HCT116 (cell line): ENCODE measurements around the gene ZC3HAV1. TPM values are rescaled to one million over a fixed set of nuclear protein-coding genes. Genes with fewer than 3 reads are reported as not detected.

Experiments used
- ATAC-seq: fragments of 200-7000 bp; cut with Tn5 transposase; 2 replicates; pipeline ENCODE4 v1.9.1; 2020; ENCODE audit warnings: mild to moderate bottlenecking, moderate library complexity
- BruUV-seq: library from RNA; stranded (reverse); fragments of 400-500 nt; replicated peaks from 2 replicates; lab custom pipeline; 2021; lab: Mats Ljungman, UMichigan
- CTCF ChIA-PET: fragments of 300-600 bp; sonication (Branson Sonifier 250); formaldehyde crosslinking; loops from one replicate; lab custom pipeline; 2021; ENCODE audit warnings: antibody characterized with exemption; lab: Charles Lee
- POLR2A ChIA-PET: fragments of 300-600, 350-600 bp; sonication (Branson Sonifier 250); formaldehyde crosslinking; loops from one replicate; lab custom pipeline; 2021; ENCODE audit warnings: antibody characterized with exemption; lab: Charles Lee
- RAD21 ChIA-PET, 2 experiments: fragments of 300-600 bp; sonication (Branson Sonifier 250); formaldehyde crosslinking; loops; one replicate each; lab custom pipeline; 2023; ENCODE audit warnings: low total read pairs in 2 of 2; ENCODE audit not compliant: uncharacterized antibody in 2 of 2, unreplicated experiment in 2 of 2, low non-redundant PET in 1 of 2; lab: Charles Lee
- DNase-seq: peaks from one replicate; pipeline ENCODE4 v3.0.0-alpha.2; 2010; ENCODE audit warnings: low read depth, low spot score
- H2AFZ ChIP-seq: fragments of 200-600 bp; shearing (Covaris generic), sonication (generic); 2 replicates; pipeline ENCODE4 v1.6.1; 2017; ENCODE audit warnings: low read depth, mixed run types, mixed read lengths, antibody characterized with exemption, low read length; ENCODE audit not compliant: poor library complexity, severe bottlenecking
- H3K27ac ChIP-seq: 2 replicates; pipeline ENCODE4 v1.5.1; 2012; ENCODE audit warnings: low read depth, low read length
- H3K27me3 ChIP-seq: fragments of 200-600 bp; sonication (generic); 2 replicates; pipeline ENCODE4 v1.6.1; 2016; ENCODE audit warnings: mixed run types, low read length, mixed read lengths; ENCODE audit not compliant: insufficient read depth
- H3K36me3 ChIP-seq, 2 experiments: fragments of 200-500 bp in 1 of 2; fragments of 200-600 bp in 1 of 2; sonication (Bioruptor generic) in 1 of 2; sonication (generic) in 1 of 2; 2 replicates each; pipeline versions ENCODE4 v1.5.1 to v1.6.1; 2014 to 2016; ENCODE audit warnings: low read length in 2 of 2, inconsistent platforms in 1 of 2, mixed read lengths in 1 of 2, mixed run types in 1 of 2; ENCODE audit not compliant: insufficient read depth in 2 of 2, control insufficient read depth in 1 of 2
- H3K4me1 ChIP-seq, 2 experiments: fragments of 200-600 bp in 1 of 2; sonication (generic) in 1 of 2; 2 replicates each; pipeline versions ENCODE4 v1.5.1 to v1.6.1; 2012 to 2017; ENCODE audit warnings: low read length in 2 of 2, inconsistent platforms in 1 of 2, mild to moderate bottlenecking in 1 of 2, mixed read lengths in 1 of 2, mixed run types in 1 of 2, moderate library complexity in 1 of 2; ENCODE audit not compliant: insufficient read depth in 2 of 2, control insufficient read depth in 1 of 2
- H3K4me2 ChIP-seq: fragments of 200-600 bp; sonication (generic); 2 replicates; pipeline ENCODE4 v1.6.1; 2017; ENCODE audit warnings: mixed run types, low read length, mixed read lengths
- H3K4me3 ChIP-seq, 2 experiments: fragments of 200-600 bp in 1 of 2; sonication (generic) in 1 of 2; replicated peaks in 1 of 2; 2 replicates each; pipeline ENCODE4 v1.5.1; 2011 to 2016; ENCODE audit warnings: low read length in 2 of 2, control low read depth in 1 of 2, low read depth in 1 of 2, mild to moderate bottlenecking in 1 of 2, mixed read lengths in 1 of 2, mixed run types in 1 of 2
- H3K79me2 ChIP-seq: fragments of 200-600 bp; sonication (generic); 2 replicates; pipeline ENCODE4 v1.6.1; 2017; ENCODE audit warnings: mild to moderate bottlenecking, mixed run types, low read length, moderate library complexity, mixed read lengths; ENCODE audit not compliant: insufficient read depth
- H3K9ac ChIP-seq: fragments of 200-600 bp; sonication (generic); 2 replicates; pipeline ENCODE4 v1.6.1; 2016; ENCODE audit warnings: low read length, mixed read lengths
- H3K9me2 ChIP-seq: fragments of 200-600 bp; sonication (generic), shearing (Covaris generic); 2 replicates; pipeline ENCODE4 v1.6.1; 2017; ENCODE audit warnings: mixed run types, mild to moderate bottlenecking, moderate library complexity; ENCODE audit not compliant: insufficient read depth
- H3K9me3 ChIP-seq, 2 experiments: fragments of 200-500 bp in 1 of 2; fragments of 200-600 bp in 1 of 2; sonication (Bioruptor generic) in 1 of 2; sonication (generic) in 1 of 2; 2 replicates each; pipeline ENCODE4 v1.6.1; 2014 to 2017; ENCODE audit warnings: low read length in 2 of 2, mixed read lengths in 2 of 2, inconsistent platforms in 1 of 2, low read depth in 1 of 2, mild to moderate bottlenecking in 1 of 2, mixed run types in 1 of 2, moderate library complexity in 1 of 2; ENCODE audit not compliant: control insufficient read depth in 1 of 2, insufficient read depth in 1 of 2
- H4K20me1 ChIP-seq: fragments of 200-600 bp; sonication (generic), shearing (Covaris generic); 2 replicates; pipeline ENCODE4 v1.6.1; 2017; ENCODE audit warnings: mixed run types, mild to moderate bottlenecking, moderate library complexity; ENCODE audit not compliant: insufficient read depth
- ATF3 ChIP-seq: IDR thresholded peaks from 2 replicates; pipeline ENCODE4 v1.6.1; 2012
- CBX3 ChIP-seq: IDR thresholded peaks from 2 replicates; pipeline ENCODE4 v1.6.1; 2012; ENCODE audit warnings: low read depth
- CEBPB ChIP-seq: IDR thresholded peaks from 2 replicates; pipeline ENCODE4 v1.6.1; 2012; ENCODE audit warnings: low read depth
- CTCF ChIP-seq, 3 experiments: fragments of 200-600 bp in 1 of 3; sonication (generic) in 1 of 3; IDR thresholded peaks in 2 of 3; conservative IDR thresholded peaks in 1 of 3; 2 replicates each; pipeline ENCODE4 v1.5.1; 2012 to 2017; ENCODE audit warnings: low read depth in 2 of 3, low read length in 2 of 3, antibody characterized with exemption in 1 of 3, borderline replicate concordance in 1 of 3, control low read depth in 1 of 3, mild to moderate bottlenecking in 1 of 3, mixed read lengths in 1 of 3, mixed run types in 1 of 3, moderate library complexity in 1 of 3; ENCODE audit not compliant: insufficient read depth in 1 of 3
- EGR1 ChIP-seq: IDR thresholded peaks from 2 replicates; pipeline ENCODE4 v1.6.1; 2012; ENCODE audit warnings: low read depth
- ELF1 ChIP-seq: IDR thresholded peaks from 2 replicates; pipeline ENCODE4 v1.6.1; 2012; ENCODE audit warnings: low read depth, borderline replicate concordance
- EZH2phosphoT487 ChIP-seq: fragments of 200-600 bp; IDR thresholded peaks from 2 replicates; pipeline ENCODE4 v1.6.1; 2018; ENCODE audit warnings: antibody characterized with exemption, borderline replicate concordance
- JUND ChIP-seq: IDR thresholded peaks from 2 replicates; pipeline ENCODE4 v1.6.1; 2012
- MAX ChIP-seq: IDR thresholded peaks from 2 replicates; pipeline ENCODE4 v1.6.1; 2012
- POLR2A ChIP-seq: IDR thresholded peaks from 2 replicates; pipeline ENCODE4 v1.7.0; 2011; ENCODE audit warnings: borderline replicate concordance; ENCODE audit not compliant: insufficient read depth, insufficient read length; ENCODE audit errors: extremely low read depth
- POLR2AphosphoS5 ChIP-seq: IDR thresholded peaks from 2 replicates; pipeline ENCODE4 v1.6.1; 2011; ENCODE audit warnings: mild to moderate bottlenecking, low read depth, low read length, moderate library complexity
- RAD21 ChIP-seq: IDR thresholded peaks from 2 replicates; pipeline ENCODE4 v1.6.1; 2012; ENCODE audit warnings: low read depth, mild to moderate bottlenecking
- SIN3A ChIP-seq: IDR thresholded peaks from 2 replicates; pipeline ENCODE4 v1.6.1; 2012; ENCODE audit warnings: low read depth
- SP1 ChIP-seq: IDR thresholded peaks from 2 replicates; pipeline ENCODE4 v1.6.1; 2012; ENCODE audit warnings: low read depth
- SRF ChIP-seq: IDR thresholded peaks from 2 replicates; pipeline ENCODE4 v1.6.1; 2012; ENCODE audit warnings: low read depth
- TCF7L2 ChIP-seq: IDR thresholded peaks from 2 replicates; pipeline ENCODE4 v1.7.0; 2011; ENCODE audit warnings: borderline replicate concordance, inconsistent platforms; ENCODE audit not compliant: insufficient read depth, insufficient read length; ENCODE audit errors: extremely low read depth
- YY1 ChIP-seq: IDR thresholded peaks from 2 replicates; pipeline ENCODE4 v1.6.1; 2011; ENCODE audit warnings: low read length, low read depth, moderate library complexity, mild to moderate bottlenecking; ENCODE audit not compliant: insufficient replicate concordance; ENCODE audit errors: extremely low read depth
- ZFX ChIP-seq: fragments of 450-650 bp; IDR thresholded peaks from 2 replicates; pipeline ENCODE4 v1.6.1; 2017
- intact Hi-C: fragments of 100-400 bp; cut with micrococcal nuclease; formaldehyde crosslinking; loops from 2 replicates; pipeline ENCODE4 v1.10.0; 2022
- total RNA-seq: library from RNA; stranded (reverse); gene quantifications from one replicate; pipeline ENCODE4 v1.2.1, GENCODE V29; 2021; ENCODE audit not compliant: unreplicated experiment
- TF ChIP-seq, protein P1 (sequence below): IDR thresholded peaks from 2 replicates; pipeline ENCODE4 v1.6.1; 2011; ENCODE audit warnings: mild to moderate bottlenecking, low read length, moderate library complexity; ENCODE audit not compliant: insufficient replicate concordance; ENCODE audit errors: extremely low read depth

Gene ZC3HAV1
- total RNA-seq, 1 experiment from 2014 or later, result 23.7 TPM

DNA sequence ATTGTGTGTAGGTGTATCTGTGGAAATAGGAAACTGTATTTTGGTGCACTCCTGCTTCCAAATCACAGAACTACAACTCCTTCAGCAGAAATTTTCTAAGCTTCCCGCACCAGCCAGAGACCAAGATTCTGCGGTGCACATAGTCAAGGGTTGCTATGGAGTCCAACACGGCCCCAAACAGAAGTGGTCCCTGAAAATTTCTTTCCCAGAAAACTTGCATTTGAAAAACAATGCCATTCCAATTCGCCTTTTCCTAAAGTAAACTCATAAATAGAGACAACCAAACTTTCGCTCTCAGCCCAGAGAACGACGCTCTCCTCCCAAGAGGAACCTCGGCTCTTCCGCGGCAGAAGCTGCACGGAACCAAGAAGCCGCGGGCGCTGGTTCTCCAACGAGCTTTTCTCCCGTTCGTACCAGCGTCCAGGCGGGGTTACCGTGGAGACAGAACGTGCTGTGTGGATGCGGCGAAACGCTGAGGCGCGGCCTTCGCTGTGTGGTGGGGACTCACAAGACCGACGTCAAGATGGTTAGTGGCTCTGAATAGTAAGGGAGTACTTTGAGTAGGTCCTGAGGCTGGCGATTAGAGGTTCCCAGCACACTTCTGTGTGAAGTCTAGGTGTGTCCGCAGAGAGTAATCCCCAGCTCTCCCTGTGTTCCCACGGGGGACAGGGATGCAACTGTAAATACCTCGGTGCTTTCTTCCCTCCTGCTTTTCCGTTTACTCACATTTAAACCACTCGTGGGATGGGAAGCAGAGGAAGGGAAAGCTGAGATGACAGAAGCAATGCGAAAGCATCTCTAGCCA, 24.0 kb upstream of the ZC3HAV1 start (continued):
- peak; percentile 26 for TF ChIP-seq TCF7L2
- peak; percentile 74 for TF ChIP-seq SP1
- TF ChIP-seq POLR2A, result peak; percentile 59
- peak; percentile 99 for TF ChIP-seq CBX3
- no peak for TF ChIP-seq EZH2phosphoT487

GRCh38 chr7:139132887-139133286, 23.4 kb upstream of the ZC3HAV1 start:
- peak overlapping the region; percentile 55 for H2AFZ ChIP-seq
- ATAC-seq (peak; percentile 6), DNase-seq (no peak)
- H3K9me2 ChIP-seq, result no peaks in the 10 kb centered on the region
- H3K79me2 ChIP-seq, result no peaks in the 10 kb centered on the region
- no peaks in the 10 kb centered on the region for H4K20me1 ChIP-seq
- peak overlapping the region; percentile 67 to 85 for H3K4me3 ChIP-seq
- RAD21 ChIA-PET, result no interaction called here
- BruUV-seq, result TSS peak; percentile 73
- CTCF ChIA-PET, result interaction anchor here (1.0 kb wide), 1 partner anchor 207 kb away, joined by 4 read pairs; no protein-coding TSS in a partner anchor
- peak overlapping the region; percentile 64 for H3K9ac ChIP-seq
- peak overlapping the region; percentile 87 for H3K4me2 ChIP-seq
- H3K36me3 ChIP-seq, result no peaks in the 10 kb centered on the region
- no peaks in the 10 kb centered on the region for H3K27me3 ChIP-seq
- POLR2A ChIA-PET, result interaction anchor here (0.9 to 1.1 kb wide), 3 partner anchors 11 to 13 kb away, joined by 3 read pairs; no protein-coding TSS in a partner anchor
- H3K9me3 ChIP-seq, result no peaks in the 10 kb centered on the region
- H3K4me1 ChIP-seq, result peaks cover 4 to 18% of the 10 kb centered on the region in 2 experiments
- no peak overlapping the region for H3K27ac ChIP-seq
- intact Hi-C loops, result loop anchor here (2.0 kb wide), 1 partner anchor 14 kb away; no protein-coding TSS in a partner anchor
- TF ChIP-seq EGR1, result no peak
- no peak for TF ChIP-seq EZH2phosphoT487
- TF ChIP-seq CTCF (IDR thresholded peaks at IDR 0.05 in 2 of 3, conservative IDR thresholded peaks at IDR 0.05 in 1 of 3; ENCODE audit: borderline replicate concordance in 1 of 3, insufficient read depth in 1 of 3, low read depth in 2 of 3, low read length in 2 of 3), result no peak
- TF ChIP-seq SIN3A, result no peak
- no peak for TF ChIP-seq SP1
- TF ChIP-seq RAD21, result no peak
- no peak for TF ChIP-seq CEBPB
- no peak for TF ChIP-seq MAX
- TF ChIP-seq JUND, result no peak
- no peak for TF ChIP-seq CBX3
- TF ChIP-seq, protein P1, sequence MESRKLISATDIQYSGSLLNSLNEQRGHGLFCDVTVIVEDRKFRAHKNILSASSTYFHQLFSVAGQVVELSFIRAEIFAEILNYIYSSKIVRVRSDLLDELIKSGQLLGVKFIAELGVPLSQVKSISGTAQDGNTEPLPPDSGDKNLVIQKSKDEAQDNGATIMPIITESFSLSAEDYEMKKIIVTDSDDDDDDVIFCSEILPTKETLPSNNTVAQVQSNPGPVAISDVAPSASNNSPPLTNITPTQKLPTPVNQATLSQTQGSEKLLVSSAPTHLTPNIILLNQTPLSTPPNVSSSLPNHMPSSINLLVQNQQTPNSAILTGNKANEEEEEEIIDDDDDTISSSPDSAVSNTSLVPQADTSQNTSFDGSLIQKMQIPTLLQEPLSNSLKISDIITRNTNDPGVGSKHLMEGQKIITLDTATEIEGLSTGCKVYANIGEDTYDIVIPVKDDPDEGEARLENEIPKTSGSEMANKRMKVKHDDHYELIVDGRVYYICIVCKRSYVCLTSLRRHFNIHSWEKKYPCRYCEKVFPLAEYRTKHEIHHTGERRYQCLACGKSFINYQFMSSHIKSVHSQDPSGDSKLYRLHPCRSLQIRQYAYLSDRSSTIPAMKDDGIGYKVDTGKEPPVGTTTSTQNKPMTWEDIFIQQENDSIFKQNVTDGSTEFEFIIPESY, result no peak
- no peak for TF ChIP-seq YY1
- no peak for TF ChIP-seq SRF
- TF ChIP-seq ZFX, result no peak
- no peak for TF ChIP-seq ATF3
- TF ChIP-seq POLR2AphosphoS5, result no peak
- TF ChIP-seq ELF1, result no peak
- no peak for TF ChIP-seq TCF7L2
